Glomerular visceral epithelial cell (primary cell): ENCODE data around the gene ZNF764.
"Not testable (repeated sequence)": the region's sequence is repeated elsewhere in the genome, so short reads cannot be mapped to it uniquely, and the experiment has no call there.

Experiments
- DNase-seq: peaks from one replicate; pipeline ENCODE4 v3.0.0-alpha.2; 2016; ENCODE audit errors: extremely low spot score

ZNF764 gene

DNA sequence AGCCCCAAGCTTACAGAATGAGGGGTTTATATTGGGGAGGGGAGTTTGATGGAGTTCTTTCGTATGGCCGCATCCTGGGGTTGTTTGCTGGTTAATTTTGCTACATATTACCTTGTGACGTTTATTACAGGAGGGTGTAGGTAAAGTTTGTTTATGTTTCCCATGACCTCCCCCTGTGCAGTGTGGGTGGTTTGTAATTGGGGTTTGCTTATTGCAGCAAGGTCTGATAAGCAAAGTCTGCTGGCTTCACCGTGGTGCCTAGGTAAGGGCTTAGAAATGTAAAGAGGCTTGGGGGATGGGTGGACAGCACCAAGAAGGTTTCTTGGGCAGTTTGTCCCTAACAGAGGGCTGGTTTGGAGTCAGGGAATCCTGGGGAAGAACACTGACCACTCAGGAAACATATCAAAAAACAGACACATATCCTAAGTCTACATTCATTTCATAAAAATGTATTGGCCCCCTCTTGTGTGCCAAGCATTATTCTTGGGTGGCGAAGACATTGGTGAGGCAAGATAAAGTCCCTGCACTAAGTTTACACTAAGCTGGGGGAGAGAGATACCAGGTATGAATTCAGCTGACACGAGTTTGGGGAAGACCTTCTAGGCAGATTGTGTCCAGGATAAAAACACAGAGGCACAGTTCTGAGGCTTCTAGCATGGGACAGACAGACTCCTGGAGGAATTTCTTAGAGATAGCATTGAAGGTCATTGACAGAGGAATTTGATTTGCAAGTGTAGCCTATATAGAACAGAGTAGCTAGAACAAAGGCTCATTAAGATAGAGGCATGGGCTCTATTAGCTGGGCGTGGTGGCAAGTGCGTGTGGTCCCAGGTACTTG, 9.5 kb downstream of the ZNF764 start:
- DNase-seq: no peak

- no peak for DNase-seq
These were observed 12.1 kb downstream of the ZNF764 start for GRCh38 chr16:30546115-30546514.

- DNase-seq: no peak
These were observed 15.1 kb downstream of the ZNF764 start for GRCh38 chr16:30543067-30543466.

- DNase-seq: peak; percentile 43
These were observed 16.5 kb downstream of the ZNF764 start for GRCh38 chr16:30541502-30542329.

DNA sequence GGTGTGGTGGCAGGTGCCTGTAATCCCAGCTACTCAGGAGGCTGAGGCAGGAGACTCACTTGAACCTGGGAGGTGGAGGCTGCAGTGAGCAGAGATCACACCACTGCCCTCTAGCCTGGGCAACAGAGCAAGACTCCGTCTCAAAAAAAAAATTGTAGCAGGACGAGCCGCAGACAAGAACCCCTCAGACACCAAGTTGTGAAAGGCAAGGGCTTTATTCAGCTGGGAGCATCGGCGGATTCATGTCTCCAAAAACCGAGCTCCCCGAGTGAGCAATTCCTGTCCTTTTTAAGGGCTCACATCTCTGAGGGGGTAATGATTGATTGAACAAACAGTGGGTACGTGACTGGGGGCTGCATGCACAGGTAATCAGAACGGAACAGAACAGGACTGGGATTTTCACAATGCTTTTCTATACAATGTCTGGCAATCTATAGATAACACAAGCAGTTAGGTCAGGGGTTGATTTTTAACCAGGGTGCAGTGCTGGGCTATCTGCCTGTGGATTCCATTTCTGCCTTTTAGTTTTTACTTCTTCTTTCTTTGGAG, 17.2 kb downstream of the ZNF764 start:
- not testable (repeated sequence) for DNase-seq

DNA sequence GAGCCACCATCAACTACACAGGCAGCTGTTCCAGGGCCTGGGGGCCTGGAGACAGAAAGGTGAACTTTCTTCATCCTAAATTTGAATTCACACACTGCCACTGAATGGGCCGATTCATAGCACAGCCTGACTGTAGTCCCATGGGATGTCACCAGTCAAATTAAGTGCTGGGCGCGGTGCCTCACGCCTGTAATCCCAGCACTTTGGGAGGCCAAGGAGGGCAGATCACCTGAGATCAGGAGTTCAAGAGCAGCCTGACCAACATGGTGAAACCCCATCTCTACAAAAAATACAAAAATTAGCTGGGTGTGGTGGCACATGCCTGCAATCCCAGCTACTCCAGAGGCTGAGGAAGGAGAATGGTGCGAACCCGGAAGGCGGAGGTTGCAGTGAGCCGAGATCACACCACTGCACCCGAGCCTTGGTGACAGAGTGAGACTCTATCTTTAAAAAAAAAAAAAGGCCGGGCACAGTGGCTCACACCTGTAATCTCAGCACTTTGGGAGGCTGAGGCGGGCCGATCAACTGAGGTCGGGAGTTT, 18.1 kb downstream of the ZNF764 start:
- not testable (repeated sequence) for DNase-seq

- no peak for DNase-seq
These were observed 18.9 kb downstream of the ZNF764 start for GRCh38 chr16:30539000-30539964.

- DNase-seq: not testable (repeated sequence)
These were observed 21.7 kb downstream of the ZNF764 start for GRCh38 chr16:30536391-30537024.

DNA sequence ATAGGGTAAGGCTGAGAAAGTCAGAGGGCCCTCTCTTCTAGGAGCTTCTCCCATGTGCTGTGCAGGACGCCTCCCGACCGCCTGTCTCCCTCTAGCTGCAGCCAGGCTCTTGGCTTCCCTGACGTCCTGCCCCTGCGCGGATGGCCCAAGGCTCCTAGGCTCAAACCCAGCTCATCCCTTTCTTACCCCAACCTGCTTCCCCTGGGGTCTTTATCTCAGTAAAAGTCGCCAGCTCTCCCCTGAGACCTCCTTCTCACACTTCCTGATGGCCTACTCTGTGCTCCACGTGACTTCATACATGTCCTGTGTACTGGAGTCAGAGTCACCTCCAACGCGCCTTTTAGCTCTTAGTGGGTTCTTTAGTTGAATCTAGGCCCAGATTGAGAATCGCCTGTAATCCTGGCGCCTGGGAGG, 22.4 kb downstream of the ZNF764 start:
- DNase-seq: peak; percentile 46

- peak; percentile 17 for DNase-seq
These were observed 22.9 kb downstream of the ZNF764 start for GRCh38 chr16:30535106-30535776.

DNA sequence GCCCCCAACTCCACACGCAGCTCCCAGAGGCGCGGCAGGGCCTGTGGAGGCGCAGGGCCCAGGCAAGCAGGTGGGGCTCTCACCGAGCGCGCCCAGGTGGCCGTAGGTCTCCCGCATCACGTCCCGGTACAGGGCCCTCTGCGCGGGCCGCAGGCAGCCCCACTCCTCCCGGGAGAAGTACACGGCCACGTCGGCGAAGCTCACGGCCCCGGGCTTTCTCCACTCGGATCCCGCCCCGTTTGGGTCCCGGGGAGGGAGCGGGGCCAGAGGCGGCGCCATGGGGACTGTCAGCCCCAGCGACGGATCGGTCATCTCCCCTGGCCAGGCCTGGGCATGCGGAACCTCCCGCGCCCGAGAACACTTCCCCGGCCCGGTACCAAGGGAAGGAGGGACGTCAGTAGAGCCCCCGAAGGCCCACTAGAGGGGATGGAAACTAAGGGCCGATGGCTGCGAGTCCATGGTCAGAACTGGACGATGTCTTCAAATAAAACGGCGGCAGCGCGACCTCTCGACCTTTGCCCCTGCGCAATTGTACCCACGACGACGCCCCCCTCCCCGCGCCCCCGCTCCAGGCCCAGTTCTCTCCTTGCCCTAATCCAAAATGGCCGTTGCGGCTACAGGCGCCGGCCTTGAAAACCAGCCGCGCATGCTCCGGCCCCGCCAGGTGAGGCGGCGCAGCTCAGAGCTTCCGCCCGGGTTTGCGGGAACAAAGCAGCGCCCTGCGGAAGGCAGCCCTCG, 23.6 kb downstream of the ZNF764 start, which contains the start of gene ZNF747:
Gene ZNF747 (minus strand): TSS at position 491 of the 738 bp plus-strand sequence. CDS start 179 bp downstream, at position 312.
- peak; percentile 83 for DNase-seq

GRCh38 chr16:30533748-30534367, 24.3 kb downstream of the ZNF764 start:
- DNase-seq: no peak

- no peak for DNase-seq
These were observed 25.0 kb downstream of the ZNF764 start for GRCh38 chr16:30533146-30533522.

DNA sequence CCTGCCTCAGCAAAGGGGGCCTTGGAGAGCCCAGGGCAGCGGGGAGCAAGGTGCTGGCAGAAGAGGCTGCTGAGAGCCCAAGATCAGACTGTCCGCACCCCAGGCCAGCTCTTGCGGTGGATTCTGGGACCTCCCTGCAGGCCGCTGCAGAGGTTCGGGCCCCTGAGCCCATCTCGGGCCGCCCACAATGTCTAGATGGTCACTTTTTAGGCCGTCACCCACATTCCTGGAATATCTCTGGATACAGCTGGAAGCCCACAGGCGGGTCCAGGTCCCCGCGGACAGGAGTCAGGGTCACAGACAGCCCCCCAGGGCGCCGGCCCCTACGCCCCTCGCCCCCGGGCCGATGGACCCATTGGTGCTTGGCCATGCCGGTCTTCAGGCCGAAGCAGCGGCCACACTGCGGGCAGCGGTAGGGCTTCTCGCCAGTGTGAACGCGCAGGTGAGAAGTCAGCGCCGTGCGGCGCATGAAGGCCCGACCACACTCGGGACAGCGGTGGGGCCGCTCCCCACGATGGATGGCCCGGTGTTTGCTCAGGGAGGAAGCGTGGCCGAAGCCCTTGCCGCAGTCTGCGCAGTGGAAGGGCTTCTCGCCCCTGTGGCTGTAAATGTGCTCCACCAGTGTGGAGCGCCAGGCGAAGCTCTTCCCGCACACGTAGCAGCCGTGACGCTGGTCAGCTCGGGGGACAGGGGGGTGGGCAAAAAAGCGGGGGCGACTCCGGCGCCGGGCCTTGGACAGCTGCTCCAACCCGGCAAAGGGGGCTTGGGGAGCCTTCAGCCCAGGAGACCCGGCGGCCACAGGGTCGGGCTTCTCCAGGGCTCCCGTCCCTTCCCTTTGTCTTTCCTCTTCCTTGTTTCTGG, 25.7 kb downstream of the ZNF764 start:
- DNase-seq: no peak

- no peak for DNase-seq
These were observed 27.8 kb downstream of the ZNF764 start for GRCh38 chr16:30530163-30531037.

- DNase-seq: no peak
These were observed 29.2 kb downstream of the ZNF764 start for GRCh38 chr16:30528799-30529457.
